Smooth muscle cell of the brain vasculature (primary cell): Measurements from ENCODE around the gene SPATA12.
"Not testable (repeated sequence)": the region's sequence is repeated elsewhere in the genome, so short reads cannot be mapped to it uniquely, and the experiment has no call there.

Experiments used
- DNase-seq: peaks from one replicate; pipeline ENCODE4 v3.0.0-alpha.2; 2012; ENCODE audit warnings: low read depth, low spot score

The SPATA12 gene

GRCh38 chr3:57082481-57082880 is 22.0 kb downstream of the SPATA12 start:
- no peak for DNase-seq

GRCh38 chr3:57083266-57083995 is 23.0 kb downstream of the SPATA12 start:
- DNase-seq, result not testable (repeated sequence)

GRCh38 chr3:57085211-57085610 is 24.7 kb downstream of the SPATA12 start:
- no peak for DNase-seq

- DNase-seq, result no peak
Measured at GRCh38 chr3:57086201-57086600, 25.7 kb downstream of the SPATA12 start.

- no peak for DNase-seq
Measured at GRCh38 chr3:57087361-57088092, 27.1 kb downstream of the SPATA12 start.

GRCh38 chr3:57088503-57088902 is 28.0 kb downstream of the SPATA12 start:
- no peak for DNase-seq

- DNase-seq, result no peak
Measured at GRCh38 chr3:57089043-57089442, 28.6 kb downstream of the SPATA12 start.

GRCh38 chr3:57091521-57092273 is 31.2 kb downstream of the SPATA12 start:
- no peak for DNase-seq

GRCh38 chr3:57093489-57093888 is 33.0 kb downstream of the SPATA12 start:
- no peak for DNase-seq

GRCh38 chr3:57093971-57094535 is 33.6 kb downstream of the SPATA12 start:
- no peak for DNase-seq

- DNase-seq, result no peak
Measured at GRCh38 chr3:57094575-57094974, 34.1 kb downstream of the SPATA12 start.

GRCh38 chr3:57095363-57095762 is 34.9 kb downstream of the SPATA12 start:
- no peak for DNase-seq

GRCh38 chr3:57097536-57097935 is 37.1 kb downstream of the SPATA12 start:
- no peak for DNase-seq

- no peak for DNase-seq
Measured at GRCh38 chr3:57098418-57099310, 38.2 kb downstream of the SPATA12 start.

- peak; percentile 62 for DNase-seq
Measured at GRCh38 chr3:57100046-57100695, 39.7 kb downstream of the SPATA12 start.

- no peak for DNase-seq
Measured at GRCh38 chr3:57105585-57105984, 45.1 kb downstream of the SPATA12 start.

- DNase-seq, result no peak
Measured at GRCh38 chr3:57108684-57109083, 48.2 kb downstream of the SPATA12 start.

- DNase-seq, result no peak
Measured at GRCh38 chr3:57109437-57110199, 49.2 kb downstream of the SPATA12 start.

GRCh38 chr3:57110214-57110613 is 49.8 kb downstream of the SPATA12 start:
- no peak for DNase-seq

- no peak for DNase-seq
Measured at GRCh38 chr3:57110798-57111197, 50.3 kb downstream of the SPATA12 start.
